Stimulated activated CD8-positive, alpha-beta memory T cell treated with anti-CD3 and anti-CD28 coated beads, Interleukin-4, amount 100 ng/mL, for 1 hour (primary cell): Measurements from ENCODE around the gene AGPAT4.
"Not testable (repeated sequence)": the region's sequence is repeated elsewhere in the genome, so short reads cannot be mapped to it uniquely, and the experiment has no call there.

ENCODE experiments used
- DNase-seq, 2 donors: peaks; one replicate each; pipeline ENCODE4 v3.0.0-alpha.2; 2020; ENCODE audit warnings: low read depth in 2 of 2, low spot score in 1 of 2

Gene AGPAT4

GRCh38 chr6:161228921-161229591, 44.8 kb downstream of the AGPAT4 start:
- DNase-seq = no peak

- no peak for DNase-seq
Observed at GRCh38 chr6:161228096-161228495, 45.8 kb downstream of the AGPAT4 start.

GRCh38 chr6:161227004-161227960, 46.6 kb downstream of the AGPAT4 start:
- DNase-seq = no peak

- DNase-seq = no peak
Observed at GRCh38 chr6:161226009-161226964, 47.6 kb downstream of the AGPAT4 start.

- DNase-seq = no peak
Observed at GRCh38 chr6:161225681-161226008, 48.2 kb downstream of the AGPAT4 start.

- not testable (repeated sequence) for DNase-seq
Observed at GRCh38 chr6:161224951-161225680, 48.7 kb downstream of the AGPAT4 start.

- DNase-seq = no peak
Observed at GRCh38 chr6:161223646-161224045, 50.2 kb downstream of the AGPAT4 start.

- DNase-seq = no peak
Observed at GRCh38 chr6:161222706-161223234, 51.1 kb downstream of the AGPAT4 start.

GRCh38 chr6:161220346-161220745, 53.5 kb downstream of the AGPAT4 start:
- no peak for DNase-seq

GRCh38 chr6:161219680-161220079, 54.2 kb downstream of the AGPAT4 start:
- DNase-seq = no peak

GRCh38 chr6:161218222-161218621, 55.6 kb downstream of the AGPAT4 start:
- DNase-seq = no peak

- no peak for DNase-seq
Observed at GRCh38 chr6:161217628-161218027, 56.2 kb downstream of the AGPAT4 start.

GRCh38 chr6:161216616-161217205, 57.1 kb downstream of the AGPAT4 start:
- DNase-seq = no peak

GRCh38 chr6:161215876-161216615, 57.8 kb downstream of the AGPAT4 start:
- no peak for DNase-seq

GRCh38 chr6:161215193-161215592, 58.7 kb downstream of the AGPAT4 start:
- no peak for DNase-seq

- DNase-seq = no peak
Observed at GRCh38 chr6:161214722-161215121, 59.1 kb downstream of the AGPAT4 start.

- no peak for DNase-seq
Observed at GRCh38 chr6:161212902-161213301, 61.0 kb downstream of the AGPAT4 start.

- no peak for DNase-seq
Observed at GRCh38 chr6:161211380-161212035, 62.4 kb downstream of the AGPAT4 start.

- no peak for DNase-seq
Observed at GRCh38 chr6:161210857-161211256, 63.0 kb downstream of the AGPAT4 start.
